ENCODE measurements around the gene HMSD.
"Not testable (repeated sequence)": the region's sequence is repeated elsewhere in the genome, so short reads cannot be mapped to it uniquely, and the experiment has no call there.

HMSD gene

GRCh38 chr18:63928331-63928730, 20.8 kb upstream of the HMSD start:
- no peak for DNase-seq
- no peaks in the 10 kb centered on the region for H3K36me3 ChIP-seq
- H3K4me3 ChIP-seq (ENCODE audit: low read depth, low read length), result no peak overlapping the region
- TF ChIP-seq CTCF (IDR thresholded peaks at IDR 0.05; ENCODE audit: low read depth, low read length), result no peak
- H3K27ac ChIP-seq, result no peak overlapping the region
- no peaks in the 10 kb centered on the region for H3K27me3 ChIP-seq (ENCODE audit: insufficient read depth, low read depth, severe bottlenecking)
- no peaks in the 10 kb centered on the region for H3K9me3 ChIP-seq (ENCODE audit: severe bottlenecking)

- not testable (repeated sequence) for DNase-seq; H3K4me3 ChIP-seq (ENCODE audit: low read depth, low read length); H3K36me3 ChIP-seq; H3K27ac ChIP-seq; H3K27me3 ChIP-seq (ENCODE audit: insufficient read depth, low read depth, severe bottlenecking); H3K9me3 ChIP-seq (ENCODE audit: severe bottlenecking)
Measured at GRCh38 chr18:63929369-63929768, 19.7 kb upstream of the HMSD start.

- no peaks in the 10 kb centered on the region for H3K27me3 ChIP-seq (ENCODE audit: insufficient read depth, low read depth, severe bottlenecking)
- no peak for DNase-seq
- TF ChIP-seq CTCF (IDR thresholded peaks at IDR 0.05; ENCODE audit: low read depth, low read length), result no peak
- H3K9me3 ChIP-seq (ENCODE audit: severe bottlenecking), result no peaks in the 10 kb centered on the region
- no peak overlapping the region for H3K27ac ChIP-seq
- H3K36me3 ChIP-seq, result no peaks in the 10 kb centered on the region
- H3K4me3 ChIP-seq (ENCODE audit: low read depth, low read length), result no peak overlapping the region
Measured at GRCh38 chr18:63930773-63931354, 18.2 kb upstream of the HMSD start.

- Histone ChIP-seq H3K27me3 (ENCODE audit: insufficient read depth, low read depth, severe bottlenecking) (no peaks in the 10 kb centered on the region), H3K27ac (no peak overlapping the region), H3K9me3 (ENCODE audit: severe bottlenecking) (no peaks in the 10 kb centered on the region), H3K36me3 (no peaks in the 10 kb centered on the region), H3K4me3 (ENCODE audit: low read depth, low read length) (peak overlapping the region; percentile 68)
- peak; percentile 93 for TF ChIP-seq CTCF (IDR thresholded peaks at IDR 0.05; ENCODE audit: low read depth, low read length)
- DNase-seq, result peak; percentile 95
Measured at GRCh38 chr18:63936156-63936931, 12.8 kb upstream of the HMSD start.

GRCh38 chr18:63936932-63937393, 12.1 kb upstream of the HMSD start:
- Histone ChIP-seq H3K27ac (no peak overlapping the region), H3K27me3 (ENCODE audit: insufficient read depth, low read depth, severe bottlenecking) (no peaks in the 10 kb centered on the region), H3K36me3 (no peaks in the 10 kb centered on the region), H3K9me3 (ENCODE audit: severe bottlenecking) (no peaks in the 10 kb centered on the region), H3K4me3 (ENCODE audit: low read depth, low read length) (no peak overlapping the region)
- DNase-seq, result no peak
- TF ChIP-seq CTCF (IDR thresholded peaks at IDR 0.05; ENCODE audit: low read depth, low read length), result no peak

- Histone ChIP-seq H3K4me3 (ENCODE audit: low read depth, low read length) (no peak overlapping the region), H3K9me3 (ENCODE audit: severe bottlenecking) (no peaks in the 10 kb centered on the region), H3K36me3 (no peaks in the 10 kb centered on the region), H3K27ac (no peak overlapping the region), H3K27me3 (ENCODE audit: insufficient read depth, low read depth, severe bottlenecking) (peaks cover 2% of the 10 kb centered on the region)
- no peak for DNase-seq
- TF ChIP-seq CTCF (IDR thresholded peaks at IDR 0.05; ENCODE audit: low read depth, low read length), result no peak
Measured at GRCh38 chr18:63940008-63940407, 9.1 kb upstream of the HMSD start.

- H3K9me3 ChIP-seq (ENCODE audit: severe bottlenecking); H3K27ac ChIP-seq; H3K4me3 ChIP-seq (ENCODE audit: low read depth, low read length); DNase-seq; H3K27me3 ChIP-seq (ENCODE audit: insufficient read depth, low read depth, severe bottlenecking); H3K36me3 ChIP-seq: not testable (repeated sequence)
Measured at GRCh38 chr18:63940543-63941050, 8.5 kb upstream of the HMSD start.
